ENCODE data around the gene FAM83F.

DNA sequence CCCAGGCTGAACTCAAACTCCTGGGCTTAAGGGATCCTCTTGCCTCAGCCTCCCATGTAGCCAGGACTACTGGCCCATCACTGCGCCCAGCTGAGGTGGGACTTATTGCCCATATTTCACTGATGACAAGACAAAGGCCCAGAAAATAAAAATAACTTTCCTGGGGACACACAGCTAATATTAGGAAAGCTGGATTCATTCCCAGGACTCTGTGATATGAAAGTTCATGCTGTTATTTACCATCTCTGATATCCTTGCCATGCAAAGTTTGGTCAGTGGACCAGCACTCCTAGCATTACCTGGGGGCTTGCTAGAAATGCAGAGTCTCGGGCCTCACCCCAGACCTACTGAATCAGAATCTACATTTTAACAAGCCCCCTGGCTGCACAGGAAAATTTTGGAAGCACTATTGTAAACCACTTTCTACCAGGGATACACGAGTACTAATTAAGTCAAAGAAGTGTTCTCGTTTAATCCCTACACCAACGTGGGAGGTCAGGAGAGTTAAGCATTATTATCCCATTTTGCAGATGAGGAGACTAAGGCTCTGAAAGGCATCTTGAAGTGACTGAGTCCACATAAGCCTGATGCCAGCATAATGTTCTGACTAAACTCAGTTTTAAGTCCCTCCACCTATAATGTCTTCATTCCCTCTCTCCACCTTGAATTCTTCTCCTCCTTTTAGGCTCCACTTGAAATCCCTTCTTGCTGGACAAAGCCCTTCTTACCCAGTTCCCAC lies 2.5 kb upstream of the FAM83F start:
- no peak for TF ChIP-seq ARNT (IDR thresholded peaks at IDR 0.05)
- no peak for TF ChIP-seq FOXM1 (IDR thresholded peaks at IDR 0.05; ENCODE audit: borderline replicate concordance)
- TF ChIP-seq FOXK2 (IDR thresholded peaks at IDR 0.05), result no peak
- TF ChIP-seq FOXA1 (IDR thresholded peaks at IDR 0.05), result no peak
- TF ChIP-seq ZNF384 (IDR thresholded peaks at IDR 0.05), result no peak
- TF ChIP-seq SUZ12 (IDR thresholded peaks at IDR 0.05), result no peak
- TF ChIP-seq TARDBP (IDR thresholded peaks at IDR 0.05), result no peak
- TF ChIP-seq L3MBTL2 (conservative IDR thresholded peaks at IDR 0.05), result no peak
- TF ChIP-seq HDGF (IDR thresholded peaks at IDR 0.05; ENCODE audit: borderline replicate concordance), result no peak
- TF ChIP-seq BHLHE40 (IDR thresholded peaks at IDR 0.05; ENCODE audit: borderline replicate concordance), result no peak
- TF ChIP-seq SP1 (IDR thresholded peaks at IDR 0.05), result no peak
- no peak for TF ChIP-seq ELF4 (IDR thresholded peaks at IDR 0.05)
